Gastrocnemius medialis (tissue), 4 donors: Measurements from ENCODE around the gene RTP2. TPM values are rescaled to one million over a fixed set of nuclear protein-coding genes. Genes with fewer than 3 reads are reported as not detected.

ENCODE experiments used
- ATAC-seq, 2 donors: fragments of 150-250 bp; one replicate each; pipeline ENCODE4 v1.9.1; 2016
- DNase-seq, 2 donors: peaks; one replicate each; pipeline ENCODE4 v3.0.0-alpha.2; 2019
- H3K27ac ChIP-seq, 4 donors: fragments of 200-600 bp; sonication (generic); 1 replicate in 1 of 4; 2 replicates in 3 of 4; pipeline ENCODE4 v1.5.1; 2016 to 2018; ENCODE audit warnings: mild to moderate bottlenecking in 2 of 4, moderate library complexity in 1 of 4
- H3K27me3 ChIP-seq, 3 donors: fragments of 200-600 bp; sonication (generic) in 2 of 3; 1 replicate in 1 of 3; 2 replicates in 2 of 3; pipeline versions ENCODE4 v1.5.1 to v1.6.0; 2016 to 2019; ENCODE audit warnings: mild to moderate bottlenecking in 1 of 3, moderate library complexity in 1 of 3
- H3K36me3 ChIP-seq, 2 donors: fragments of 200-600 bp; sonication (generic) in 1 of 2; one replicate each; pipeline ENCODE4 v1.5.1; 2017 to 2018
- H3K4me1 ChIP-seq, 2 donors: fragments of 200-600 bp; sonication (generic) in 1 of 2; one replicate each; pipeline ENCODE4 v1.5.1; 2016 to 2017; ENCODE audit warnings: mild to moderate bottlenecking in 2 of 2
- H3K4me3 ChIP-seq, 4 donors: fragments of 200-600 bp; sonication (generic) in 3 of 4; 1 replicate in 1 of 4; 2 replicates in 3 of 4; pipeline ENCODE4 v1.5.1; 2016 to 2019; ENCODE audit warnings: mild to moderate bottlenecking in 2 of 4
- H3K9me3 ChIP-seq, 3 donors: fragments of 200-600 bp; sonication (generic) in 2 of 3; 1 replicate in 1 of 3; 2 replicates in 2 of 3; pipeline ENCODE4 v1.5.1; 2016 to 2019
- POLR2A ChIP-seq, 2 donors: fragments of 450-650 bp; IDR thresholded peaks; one replicate each; pipeline ENCODE4 v1.6.1; 2017; ENCODE audit warnings: antibody characterized with exemption in 2 of 2, mild to moderate bottlenecking in 2 of 2, moderate library complexity in 2 of 2
- in situ Hi-C, 4 donors: fragments of 200-750 bp; cut with MboI; loops; one replicate each; pipeline versions ENCODE4 v1.15.0 to v1.8.0; 2017; ENCODE audit warnings: low sequenced_read_pairs in 4 of 4
- intact Hi-C: fragments of 100-400 bp; cut with DNase I; formaldehyde crosslinking; loops from one replicate; pipeline ENCODE4 v1.15.1; 2023; ENCODE audit warnings: low total_unique reads
- total RNA-seq, 4 donors: library from RNA; depleted of rRNA; stranded (reverse); fragments of >200 nt; gene quantifications; one replicate each; pipeline versions ENCODE4 v1.1.0 to v1.2.3, GENCODE V29; 2016
- TF ChIP-seq, protein P1 (sequence below), 5 experiments: fragments of 450-650 bp in 3 of 5; fragments of 200-600 bp in 2 of 5; sonication (generic) in 2 of 5; IDR thresholded peaks in 4 of 5; conservative IDR thresholded peaks in 1 of 5; 1 replicate in 4 of 5; 2 replicates in 1 of 5; pipeline ENCODE4 v1.5.1; 2016 to 2019; ENCODE audit warnings: antibody characterized with exemption in 5 of 5, mild to moderate bottlenecking in 3 of 5, moderate library complexity in 3 of 5

The RTP2 gene
- total RNA-seq, 4 donors from 2014 or later, result 1.9 to 3.1 (median 2.3) TPM; not detected in 1

DNA sequence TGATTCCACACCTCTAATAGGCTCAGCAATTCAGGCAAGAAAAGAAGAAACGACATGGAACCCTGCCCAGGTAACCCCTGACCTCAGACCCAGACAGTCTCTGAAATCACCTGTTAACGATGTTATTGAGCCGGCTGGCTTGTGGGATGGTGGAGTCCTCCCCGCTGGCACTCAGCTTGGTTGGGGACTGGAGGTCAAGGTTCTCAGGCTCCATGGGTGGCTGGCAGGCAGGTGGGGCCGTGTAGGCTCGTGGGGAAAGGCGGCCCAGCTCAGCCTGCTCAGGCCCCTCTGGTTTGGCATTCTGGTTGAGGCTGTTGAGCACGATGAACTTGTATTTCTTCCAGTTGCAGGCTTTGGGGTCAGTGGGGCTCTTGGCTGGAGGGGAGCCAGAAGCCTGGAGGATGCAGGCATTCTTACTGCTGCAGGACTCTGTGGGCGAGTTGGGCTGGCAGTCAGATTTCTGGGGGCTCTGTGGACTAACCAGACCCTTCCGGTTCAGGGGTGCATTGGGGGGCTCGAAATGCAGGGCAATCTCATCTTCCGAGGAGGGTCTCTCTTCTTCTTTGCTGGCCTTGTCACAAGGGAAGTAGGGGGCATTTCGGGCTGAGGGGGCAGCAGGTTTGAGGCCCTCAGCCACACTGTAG, 26.7 kb upstream of the RTP2 start:
- Histone ChIP-seq H3K36me3 (peaks cover 19 to 100% of the 10 kb centered on the region in 2 donors), H3K4me3 (no peak overlapping the region), H3K4me1 (peaks cover 26 to 53% of the 10 kb centered on the region in 2 donors), H3K9me3 (no peaks in the 10 kb centered on the region), H3K27me3 (no peaks in the 10 kb centered on the region), H3K27ac (peak overlapping the region; percentile 73 to 100 (median 96))
- in situ Hi-C loops (loop anchor here (25.0 kb wide), 8 partner anchors 483 to 1058 kb away; no protein-coding TSS in a partner anchor), intact Hi-C loops (no loop called here)
- TF ChIP-seq, protein P1, sequence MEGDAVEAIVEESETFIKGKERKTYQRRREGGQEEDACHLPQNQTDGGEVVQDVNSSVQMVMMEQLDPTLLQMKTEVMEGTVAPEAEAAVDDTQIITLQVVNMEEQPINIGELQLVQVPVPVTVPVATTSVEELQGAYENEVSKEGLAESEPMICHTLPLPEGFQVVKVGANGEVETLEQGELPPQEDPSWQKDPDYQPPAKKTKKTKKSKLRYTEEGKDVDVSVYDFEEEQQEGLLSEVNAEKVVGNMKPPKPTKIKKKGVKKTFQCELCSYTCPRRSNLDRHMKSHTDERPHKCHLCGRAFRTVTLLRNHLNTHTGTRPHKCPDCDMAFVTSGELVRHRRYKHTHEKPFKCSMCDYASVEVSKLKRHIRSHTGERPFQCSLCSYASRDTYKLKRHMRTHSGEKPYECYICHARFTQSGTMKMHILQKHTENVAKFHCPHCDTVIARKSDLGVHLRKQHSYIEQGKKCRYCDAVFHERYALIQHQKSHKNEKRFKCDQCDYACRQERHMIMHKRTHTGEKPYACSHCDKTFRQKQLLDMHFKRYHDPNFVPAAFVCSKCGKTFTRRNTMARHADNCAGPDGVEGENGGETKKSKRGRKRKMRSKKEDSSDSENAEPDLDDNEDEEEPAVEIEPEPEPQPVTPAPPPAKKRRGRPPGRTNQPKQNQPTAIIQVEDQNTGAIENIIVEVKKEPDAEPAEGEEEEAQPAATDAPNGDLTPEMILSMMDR (IDR thresholded peaks at IDR 0.05 in 4 of 5, conservative IDR thresholded peaks at IDR 0.05 in 1 of 5), result no peak
- no peak for TF ChIP-seq POLR2A (IDR thresholded peaks at IDR 0.05)
- no peak for ATAC-seq
- DNase-seq, result peak in 1 of 2 donors; percentile 25

DNA sequence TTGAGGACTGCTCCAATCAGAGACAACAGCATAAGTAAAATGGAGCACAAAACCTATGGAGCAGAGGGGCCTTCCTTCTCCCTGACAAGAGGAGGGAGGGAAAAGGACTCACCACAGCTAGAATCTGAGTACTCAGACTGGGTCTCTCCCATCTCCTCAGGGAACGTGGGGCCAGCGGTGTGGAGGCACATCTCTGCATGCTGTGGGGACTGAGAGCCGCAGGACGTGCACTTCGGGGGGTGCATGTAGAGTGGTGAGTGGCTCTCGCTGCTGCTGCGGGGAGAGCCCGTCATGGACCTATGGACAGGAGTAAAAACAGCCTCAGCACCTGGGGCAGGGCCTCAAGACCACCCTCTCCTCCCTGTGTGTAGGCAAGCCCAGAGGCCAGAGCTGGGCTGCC, 25.9 kb upstream of the RTP2 start:
- intact Hi-C loops (no loop called here), in situ Hi-C loops (loop anchor here (25.0 kb wide), 8 partner anchors 484 to 1059 kb away; no protein-coding TSS in a partner anchor)
- DNase-seq (no peak), ATAC-seq (no peak)
- no peaks in the 10 kb centered on the region for H3K9me3 ChIP-seq
- H3K27me3 ChIP-seq, result no peaks in the 10 kb centered on the region
- peaks cover 18 to 45% of the 10 kb centered on the region in 2 donors for H3K4me1 ChIP-seq
- peaks cover 21 to 100% of the 10 kb centered on the region in 2 donors for H3K36me3 ChIP-seq
- no peak overlapping the region for H3K4me3 ChIP-seq
- TF ChIP-seq POLR2A (IDR thresholded peaks at IDR 0.05), result no peak
- TF ChIP-seq, protein P1 (IDR thresholded peaks at IDR 0.05 in 4 of 5, conservative IDR thresholded peaks at IDR 0.05 in 1 of 5), result no peak
- peak overlapping the region; percentile 73 to 100 (median 96) for H3K27ac ChIP-seq

DNA sequence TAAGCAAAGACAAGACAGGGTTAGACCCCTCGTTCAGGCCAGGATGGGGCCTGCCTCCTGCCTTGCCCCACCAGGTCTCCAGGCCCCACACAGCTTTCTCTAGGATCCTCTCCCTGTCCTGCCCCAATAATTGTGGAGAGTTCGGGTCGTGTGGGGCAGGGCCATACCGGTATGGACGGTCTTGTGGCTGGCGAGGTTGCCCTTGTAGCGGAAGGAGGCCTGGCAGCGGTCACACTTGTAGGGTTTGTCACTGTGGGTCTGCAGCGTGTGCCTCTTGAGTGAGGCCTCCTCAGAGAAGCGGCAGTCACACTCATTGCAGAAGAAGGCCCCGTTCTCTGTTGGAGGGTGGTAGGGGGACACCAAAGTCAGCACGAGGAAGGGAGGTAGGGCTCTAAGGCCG, 24.2 kb upstream of the RTP2 start:
- Histone ChIP-seq H3K27me3 (no peaks in the 10 kb centered on the region), H3K4me1 (peaks cover 5 to 36% of the 10 kb centered on the region in 2 donors), H3K9me3 (no peaks in the 10 kb centered on the region), H3K27ac (peak overlapping the region; percentile 73 to 100 (median 96)), H3K4me3 (no peak overlapping the region), H3K36me3 (peaks cover 23 to 98% of the 10 kb centered on the region in 2 donors)
- DNase-seq (no peak), ATAC-seq (no peak)
- in situ Hi-C loops, result loop anchor here (25.0 kb wide), 8 partner anchors 486 to 1061 kb away; no protein-coding TSS in a partner anchor
- intact Hi-C loops, result no loop called here
- TF ChIP-seq, protein P1 (IDR thresholded peaks at IDR 0.05 in 4 of 5, conservative IDR thresholded peaks at IDR 0.05 in 1 of 5), result no peak
- TF ChIP-seq POLR2A (IDR thresholded peaks at IDR 0.05), result no peak

DNA sequence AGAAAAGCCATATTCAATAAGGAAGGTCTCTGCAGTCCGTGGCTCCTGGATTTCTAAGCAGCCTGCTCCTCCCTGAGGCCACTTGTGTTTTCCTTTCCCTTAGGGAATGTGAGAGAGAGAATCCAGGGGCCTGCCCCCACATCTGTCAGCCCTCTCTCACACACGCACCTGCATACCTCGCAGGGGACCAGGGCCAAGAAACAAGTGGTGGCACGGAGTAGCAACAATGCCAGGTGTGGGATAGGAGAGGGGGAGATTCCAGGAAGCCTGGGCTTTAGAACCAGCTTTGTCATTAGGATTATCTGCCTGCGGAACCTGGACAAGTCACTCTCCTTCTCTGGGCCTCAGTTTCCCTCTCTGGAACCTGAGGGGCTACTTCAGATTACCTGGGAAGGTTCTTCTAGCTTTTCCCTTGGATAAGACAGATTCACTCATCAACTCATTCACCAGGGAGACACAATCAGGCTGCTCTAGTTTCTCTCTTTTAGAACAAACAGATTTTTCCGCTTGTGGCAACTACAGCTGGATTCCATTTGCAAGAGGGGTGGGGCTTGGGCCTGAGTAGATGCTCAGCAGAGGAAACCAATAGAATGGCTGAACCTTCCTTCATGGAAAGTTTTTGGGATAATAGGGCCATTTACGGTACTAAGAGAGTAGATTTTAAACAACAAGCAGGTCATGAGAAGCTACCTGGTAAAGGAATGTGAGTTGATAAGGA, 23.5 kb upstream of the RTP2 start:
- H3K9me3 ChIP-seq, result no peaks in the 10 kb centered on the region
- DNase-seq (no peak), ATAC-seq (no peak)
- H3K4me1 ChIP-seq, result peaks cover 5 to 31% of the 10 kb centered on the region in 2 donors
- H3K27me3 ChIP-seq, result no peaks in the 10 kb centered on the region
- intact Hi-C loops (no loop called here), in situ Hi-C loops (loop anchor here (25.0 kb wide), 8 partner anchors 486 to 1061 kb away; no protein-coding TSS in a partner anchor)
- peak overlapping the region; percentile 73 to 100 (median 96) for H3K27ac ChIP-seq
- no peak overlapping the region for H3K4me3 ChIP-seq
- peaks cover 23 to 97% of the 10 kb centered on the region in 2 donors for H3K36me3 ChIP-seq
- TF ChIP-seq POLR2A (IDR thresholded peaks at IDR 0.05), result no peak
- TF ChIP-seq, protein P1 (IDR thresholded peaks at IDR 0.05 in 4 of 5, conservative IDR thresholded peaks at IDR 0.05 in 1 of 5), result no peak
